GM12878 (cell line): ENCODE results near the gene PIK3R5. TPM values are rescaled to one million over a fixed set of nuclear protein-coding genes. Genes with fewer than 3 reads are reported as not detected.
A peak's percentile ranks its signal among the peaks of the same experiment; 100 is the strongest.

Source experiments
- ATAC-seq: fragments of 200-7000 bp; cut with Tn5 transposase; 3 replicates; pipeline ENCODE4 v1.9.1; 2020; ENCODE audit warnings: mild to moderate bottlenecking, moderate library complexity
- BruUV-seq: library from RNA; stranded (reverse); fragments of 400-500 nt; replicated peaks from 2 replicates; lab custom pipeline; 2021; lab: Mats Ljungman, UMichigan
- CTCF ChIA-PET: fragments of 300-600 bp; sonication (Branson Sonifier 250); formaldehyde crosslinking; extraction: SDS; loops from one replicate; lab custom pipeline; 2021; ENCODE audit warnings: inconsistent platforms; lab: Yijun Ruan, JAX
- POLR2A ChIA-PET: fragments of 350-600 bp; formaldehyde crosslinking; extraction: SDS; loops from one replicate; lab custom pipeline; 2021; ENCODE audit warnings: inconsistent platforms; lab: Charles Lee
- RAD21 ChIA-PET: fragments of 300-600 bp; sonication (Branson Sonifier 250); formaldehyde crosslinking; loops from one replicate; lab custom pipeline; 2023; ENCODE audit warnings: antibody characterized with exemption; ENCODE audit not compliant: unreplicated experiment; lab: Charles Lee
- SMC1A ChIA-PET: fragments of 300-600 bp; sonication (Branson Sonifier 250); formaldehyde crosslinking; loops from one replicate; lab custom pipeline; 2023; ENCODE audit not compliant: unreplicated experiment, uncharacterized antibody; lab: Charles Lee
- DNase-seq: peaks from one replicate; pipeline ENCODE4 v3.0.0-alpha.2; 2011; ENCODE audit warnings: low read depth, low spot score
- FAIRE-seq: peaks from 3 replicates; lab custom pipeline; 2011; peaks lifted over from hg19 to GRCh38; lab: Jason Lieb, UNC
- H2AFZ ChIP-seq: 2 replicates; pipeline ENCODE4 v1.6.0; 2011; ENCODE audit warnings: low read depth, low read length, control low read depth; ENCODE audit not compliant: control insufficient read depth
- H3K27ac ChIP-seq: 2 replicates; pipeline ENCODE4 v1.5.1; 2011; ENCODE audit warnings: control low read depth; ENCODE audit not compliant: control insufficient read depth, insufficient read depth
- H3K27me3 ChIP-seq, 2 experiments: replicated peaks in 1 of 2; 2 replicates each; pipeline versions ENCODE4 v1.6.0 to v1.6.1; 2011; ENCODE audit warnings: low read length in 1 of 2; ENCODE audit not compliant: control insufficient read depth in 2 of 2, insufficient read depth in 2 of 2
- H3K36me3 ChIP-seq, 2 experiments: 2 replicates each; pipeline ENCODE4 v1.5.1; 2011; ENCODE audit warnings: low read length in 1 of 2; ENCODE audit not compliant: control insufficient read depth in 2 of 2, insufficient read depth in 2 of 2
- H3K4me1 ChIP-seq: 2 replicates; pipeline ENCODE4 v1.6.1; 2011; ENCODE audit warnings: mild to moderate bottlenecking, low read length, moderate library complexity, mixed read lengths; ENCODE audit not compliant: control insufficient read depth, insufficient read depth
- H3K4me2 ChIP-seq: 2 replicates; pipeline ENCODE4 v1.6.0; 2011; ENCODE audit warnings: control low read depth; ENCODE audit not compliant: control insufficient read depth, insufficient read depth
- H3K4me3 ChIP-seq: fragments of 200-600 bp; sonication (generic); 2 replicates; pipeline ENCODE4 v1.5.1; 2016
- H3K79me2 ChIP-seq: 2 replicates; pipeline ENCODE4 v1.6.0; 2011; ENCODE audit warnings: low read length; ENCODE audit not compliant: control insufficient read depth, insufficient read depth
- H3K9ac ChIP-seq: 2 replicates; pipeline ENCODE4 v1.8.0; 2011; ENCODE audit warnings: low read length, control low read depth, mixed read lengths; ENCODE audit not compliant: control insufficient read depth, insufficient read depth
- H3K9me3 ChIP-seq: replicated peaks from 3 replicates; pipeline ENCODE4 v1.5.1; 2011; ENCODE audit warnings: mild to moderate bottlenecking, low read length; ENCODE audit not compliant: control insufficient read depth, insufficient read depth
- H4K20me1 ChIP-seq: 2 replicates; pipeline ENCODE4 v1.6.0; 2011; ENCODE audit not compliant: control insufficient read depth, insufficient read depth
- BRCA1 ChIP-seq: IDR thresholded peaks from 2 replicates; pipeline ENCODE4 v1.6.1; 2011; ENCODE audit warnings: low read depth, low read length, improper control_type of control experiment
- CREB1 ChIP-seq: IDR thresholded peaks from 2 replicates; pipeline ENCODE4 v1.6.1; 2012; ENCODE audit warnings: low read depth, mild to moderate bottlenecking, inconsistent platforms
- EED ChIP-seq: sonication (generic); IDR thresholded peaks from 2 replicates; pipeline ENCODE4 v1.6.1; 2016; ENCODE audit warnings: antibody characterized with exemption, low read depth
- FOS ChIP-seq: IDR thresholded peaks from 3 replicates; pipeline ENCODE4 v1.6.1; 2011; ENCODE audit warnings: borderline replicate concordance; ENCODE audit not compliant: insufficient read length; ENCODE audit errors: extremely low read depth
- IKZF1 ChIP-seq: fragments of 450-650 bp; conservative IDR thresholded peaks from 2 replicates; pipeline ENCODE4 v1.6.1; 2017; ENCODE audit warnings: antibody characterized with exemption, mild to moderate bottlenecking
- MTA3 ChIP-seq: IDR thresholded peaks from 2 replicates; pipeline ENCODE4 v1.6.1; 2012; ENCODE audit warnings: low read length, inconsistent platforms, borderline replicate concordance
- NBN ChIP-seq: fragments of 450-650 bp; IDR thresholded peaks from 2 replicates; pipeline ENCODE4 v1.6.1; 2016
- POLR2AphosphoS5 ChIP-seq: IDR thresholded peaks from 2 replicates; pipeline ENCODE4 v1.6.1; 2011; ENCODE audit warnings: mild to moderate bottlenecking, low read length, inconsistent platforms
- SMC3 ChIP-seq: IDR thresholded peaks from 2 replicates; pipeline ENCODE4 v1.6.1; 2011; ENCODE audit warnings: low read length, improper control_type of control experiment, borderline replicate concordance
- TARDBP ChIP-seq: IDR thresholded peaks from 2 replicates; pipeline ENCODE4 v1.6.1; 2016; ENCODE audit warnings: borderline replicate concordance
- WGBS: methylation state at CpG from one replicate; pipeline ENCODE4 v1.1.6; 2016; ENCODE audit warnings: low lambda C conversion rate; ENCODE audit not compliant: insufficient replicate concordance, insufficient coverage; ENCODE audit errors: missing lambda C conversion rate; 5-methylcytosine and 5-hydroxymethylcytosine counted together
- in situ Hi-C: fragments of 300-500 bp; cut with MboI; formaldehyde crosslinking; loops from 9 replicates; pipeline ENCODE4 v1.14.3; 2018; ENCODE audit warnings: mixed read lengths
- intact Hi-C: fragments of 100-400 bp; cut with micrococcal nuclease; formaldehyde crosslinking; loops from one replicate; pipeline ENCODE4 v1.14.2; 2022; ENCODE audit not compliant: unreplicated experiment
- polyA plus RNA-seq, 11 experiments: library from polyadenylated mRNA; depleted of rRNA in 4 of 11; unstranded in 6 of 11; stranded (reverse) in 5 of 11; fragments of >200 nt; fragmentation: Nextera tagmentation in 4 of 11; fragmentation: Illumina TruSeq in 1 of 11; extraction: Ambion mirVana in 4 of 11; extraction: Trizol in 1 of 11; gene quantifications; 1 replicate in 1 of 11; 2 replicates in 10 of 11; pipeline versions ENCODE4 v1.2.1 to v1.2.3, GENCODE V29; 2011 to 2016; ENCODE audit warnings: inconsistent platforms in 2 of 11, missing spikeins in 2 of 11, low read depth in 1 of 11
- total RNA-seq, 4 experiments: library from RNA; depleted of rRNA in 3 of 4; stranded (reverse); fragments of >200 nt in 3 of 4; fragmentation: Illumina TruSeq in 1 of 4; extraction: Trizol in 1 of 4; gene quantifications; 2 replicates each; pipeline versions ENCODE4 v1.2.1 to v1.2.3, GENCODE V29; 2013 to 2021
- TF ChIP-seq, protein P1 (sequence below): IDR thresholded peaks from 2 replicates; pipeline ENCODE4 v1.6.1; 2012; ENCODE audit warnings: low read length, inconsistent platforms
- TF ChIP-seq, protein P2 (sequence below): IDR thresholded peaks from 2 replicates; pipeline ENCODE4 v1.6.1; 2011; ENCODE audit warnings: low read depth, mild to moderate bottlenecking, low read length, moderate library complexity, borderline replicate concordance; ENCODE audit errors: extremely low read depth
- TF ChIP-seq, protein P3 (sequence below): fragments of 450-650 bp; IDR thresholded peaks from 2 replicates; pipeline ENCODE4 v1.6.1; 2017; ENCODE audit warnings: low read depth, mild to moderate bottlenecking, moderate library complexity
- TF ChIP-seq, protein P4 (sequence below): fragments of 150-350 bp; IDR thresholded peaks from 2 replicates; pipeline ENCODE4 v1.6.1; 2016; ENCODE audit warnings: low read depth, low read length

The PIK3R5 gene
- total and polyA plus RNA-seq, 10 of the 15 experiments (the other 5 are each of a cell fraction or from before 2014, with no cell fraction given): 9.5 to 50.8 (median 35.5) TPM

DNA sequence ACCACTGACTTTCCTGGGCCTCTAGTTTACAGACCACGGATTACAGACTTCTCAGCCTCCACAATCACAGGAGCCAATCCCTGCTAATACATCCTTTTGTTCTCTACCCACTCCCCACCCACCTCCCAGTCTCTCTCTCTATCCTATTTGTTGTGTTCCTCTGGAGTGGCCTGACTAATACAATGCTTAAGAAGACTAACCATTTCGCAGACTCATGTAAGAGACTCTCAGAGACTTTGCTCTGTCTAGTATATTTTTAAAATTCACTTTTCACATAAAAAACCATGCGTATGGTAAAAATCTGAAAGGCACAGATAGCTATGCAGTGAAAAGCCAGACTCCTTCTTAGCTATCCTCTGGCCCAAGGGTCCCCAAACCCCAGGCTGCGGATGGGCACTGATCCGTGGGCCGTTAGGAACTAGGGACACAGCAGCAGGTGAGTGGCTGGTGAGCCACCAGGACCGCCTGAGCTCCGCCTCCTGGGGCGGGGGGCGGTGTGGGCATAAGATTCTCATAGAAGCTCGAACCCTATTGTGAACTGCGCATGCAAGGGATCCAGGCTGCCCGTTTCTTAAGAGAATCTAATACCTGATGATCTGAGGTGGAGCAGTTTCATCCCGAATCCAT, 105.6 kb downstream of the PIK3R5 start:
- intact Hi-C loops: loop anchor here (2.0 to 5.0 kb wide), 2 partner anchors 53 to 97 kb away; no protein-coding TSS in a partner anchor
- TF ChIP-seq, protein P1, sequence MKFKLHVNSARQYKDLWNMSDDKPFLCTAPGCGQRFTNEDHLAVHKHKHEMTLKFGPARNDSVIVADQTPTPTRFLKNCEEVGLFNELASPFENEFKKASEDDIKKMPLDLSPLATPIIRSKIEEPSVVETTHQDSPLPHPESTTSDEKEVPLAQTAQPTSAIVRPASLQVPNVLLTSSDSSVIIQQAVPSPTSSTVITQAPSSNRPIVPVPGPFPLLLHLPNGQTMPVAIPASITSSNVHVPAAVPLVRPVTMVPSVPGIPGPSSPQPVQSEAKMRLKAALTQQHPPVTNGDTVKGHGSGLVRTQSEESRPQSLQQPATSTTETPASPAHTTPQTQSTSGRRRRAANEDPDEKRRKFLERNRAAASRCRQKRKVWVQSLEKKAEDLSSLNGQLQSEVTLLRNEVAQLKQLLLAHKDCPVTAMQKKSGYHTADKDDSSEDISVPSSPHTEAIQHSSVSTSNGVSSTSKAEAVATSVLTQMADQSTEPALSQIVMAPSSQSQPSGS: no peak
- TF ChIP-seq IKZF1 (0 out of 2 replicates have a peak, but pooled peaks have one; percentile 2), SMC3 (no peak), POLR2AphosphoS5 (0 out of 2 replicates have a peak, but pooled peaks have one; percentile 23), TARDBP (no peak), NBN (0 out of 2 replicates have a peak, but pooled peaks have one; percentile 2), EED (no peak), CREB1 (no peak), MTA3 (no peak), BRCA1 (no peak), FOS (no peak)
- TF ChIP-seq, protein P2, sequence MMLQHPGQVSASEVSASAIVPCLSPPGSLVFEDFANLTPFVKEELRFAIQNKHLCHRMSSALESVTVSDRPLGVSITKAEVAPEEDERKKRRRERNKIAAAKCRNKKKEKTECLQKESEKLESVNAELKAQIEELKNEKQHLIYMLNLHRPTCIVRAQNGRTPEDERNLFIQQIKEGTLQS: no peak
- TF ChIP-seq, protein P3, sequence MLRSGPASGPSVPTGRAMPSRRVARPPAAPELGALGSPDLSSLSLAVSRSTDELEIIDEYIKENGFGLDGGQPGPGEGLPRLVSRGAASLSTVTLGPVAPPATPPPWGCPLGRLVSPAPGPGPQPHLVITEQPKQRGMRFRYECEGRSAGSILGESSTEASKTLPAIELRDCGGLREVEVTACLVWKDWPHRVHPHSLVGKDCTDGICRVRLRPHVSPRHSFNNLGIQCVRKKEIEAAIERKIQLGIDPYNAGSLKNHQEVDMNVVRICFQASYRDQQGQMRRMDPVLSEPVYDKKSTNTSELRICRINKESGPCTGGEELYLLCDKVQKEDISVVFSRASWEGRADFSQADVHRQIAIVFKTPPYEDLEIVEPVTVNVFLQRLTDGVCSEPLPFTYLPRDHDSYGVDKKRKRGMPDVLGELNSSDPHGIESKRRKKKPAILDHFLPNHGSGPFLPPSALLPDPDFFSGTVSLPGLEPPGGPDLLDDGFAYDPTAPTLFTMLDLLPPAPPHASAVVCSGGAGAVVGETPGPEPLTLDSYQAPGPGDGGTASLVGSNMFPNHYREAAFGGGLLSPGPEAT: no peak
- TF ChIP-seq, protein P4, sequence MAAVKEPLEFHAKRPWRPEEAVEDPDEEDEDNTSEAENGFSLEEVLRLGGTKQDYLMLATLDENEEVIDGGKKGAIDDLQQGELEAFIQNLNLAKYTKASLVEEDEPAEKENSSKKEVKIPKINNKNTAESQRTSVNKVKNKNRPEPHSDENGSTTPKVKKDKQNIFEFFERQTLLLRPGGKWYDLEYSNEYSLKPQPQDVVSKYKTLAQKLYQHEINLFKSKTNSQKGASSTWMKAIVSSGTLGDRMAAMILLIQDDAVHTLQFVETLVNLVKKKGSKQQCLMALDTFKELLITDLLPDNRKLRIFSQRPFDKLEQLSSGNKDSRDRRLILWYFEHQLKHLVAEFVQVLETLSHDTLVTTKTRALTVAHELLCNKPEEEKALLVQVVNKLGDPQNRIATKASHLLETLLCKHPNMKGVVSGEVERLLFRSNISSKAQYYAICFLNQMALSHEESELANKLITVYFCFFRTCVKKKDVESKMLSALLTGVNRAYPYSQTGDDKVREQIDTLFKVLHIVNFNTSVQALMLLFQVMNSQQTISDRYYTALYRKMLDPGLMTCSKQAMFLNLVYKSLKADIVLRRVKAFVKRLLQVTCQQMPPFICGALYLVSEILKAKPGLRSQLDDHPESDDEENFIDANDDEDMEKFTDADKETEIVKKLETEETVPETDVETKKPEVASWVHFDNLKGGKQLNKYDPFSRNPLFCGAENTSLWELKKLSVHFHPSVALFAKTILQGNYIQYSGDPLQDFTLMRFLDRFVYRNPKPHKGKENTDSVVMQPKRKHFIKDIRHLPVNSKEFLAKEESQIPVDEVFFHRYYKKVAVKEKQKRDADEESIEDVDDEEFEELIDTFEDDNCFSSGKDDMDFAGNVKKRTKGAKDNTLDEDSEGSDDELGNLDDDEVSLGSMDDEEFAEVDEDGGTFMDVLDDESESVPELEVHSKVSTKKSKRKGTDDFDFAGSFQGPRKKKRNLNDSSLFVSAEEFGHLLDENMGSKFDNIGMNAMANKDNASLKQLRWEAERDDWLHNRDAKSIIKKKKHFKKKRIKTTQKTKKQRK: no peak

More for the DNA sequence above, 105.6 kb downstream of the PIK3R5 start:
- 86% methylated on average over 11 of the region's 14 CpGs for WGBS
- Histone ChIP-seq H3K4me3 (peak overlapping the region; percentile 52), H3K36me3 (peaks cover 4 to 18% of the 10 kb centered on the region in 2 experiments; a peak in 3 of 4 replicates), H3K27ac (peak overlapping the region; percentile 99), H3K9me3 (no peaks in the 10 kb centered on the region; the same call in 2 of the 3 replicates), H3K4me2 (peak overlapping the region; percentile 61), H3K79me2 (peaks cover 76% of the 10 kb centered on the region), H3K4me1 (peaks cover 46% of the 10 kb centered on the region), H4K20me1 (no peaks in the 10 kb centered on the region), H3K27me3 (no peaks in the 10 kb centered on the region), H3K9ac (peak overlapping the region; percentile 78), H2AFZ (no peak overlapping the region)
- TSS peak; percentile 87 for BruUV-seq
- ChIA-PET CTCF (interaction anchor here (1.0 to 3.5 kb wide), 6 partner anchors 12 to 449 kb away, joined by 3 to 28 read pairs (median 4); no protein-coding TSS in a partner anchor), POLR2A (interaction anchor here (1.1 to 6.2 kb wide), 6 partner anchors 9 to 103 kb away, joined by 3 to 74 read pairs (median 20); partner anchors contain the start of gene PIK3R6), SMC1A (interaction anchor here (0.6 to 5.1 kb wide), 10 partner anchors 9 to 104 kb away, joined by 3 to 52 read pairs (median 4); partner anchors contain the start of gene PIK3R6), RAD21 (interaction anchor here (0.7 to 2.1 kb wide), 10 partner anchors 7 to 105 kb away, joined by 3 to 12 read pairs (median 6); partner anchors contain the start of gene PIK3R6)
- no peak for ATAC-seq
- FAIRE-seq: no peak
- in situ Hi-C loops: loop anchor here (5.0 kb wide), 1 partner anchor 97 kb away; no protein-coding TSS in a partner anchor
- DNase-seq: no peak
